Keratinocyte (primary cell): Measurements from ENCODE around the gene CACNA2D1.

ENCODE experiments used
- CTCF ChIP-seq, 3 experiments: IDR thresholded peaks in 1 of 3; conservative IDR thresholded peaks in 1 of 3; optimal IDR thresholded peaks in 1 of 3; 2 replicates in 2 of 3; 3 replicates in 1 of 3; pipeline versions ENCODE3 to v1.5.1; 2011; ENCODE audit warnings: low read length in 3 of 3, mild to moderate bottlenecking in 3 of 3, moderate library complexity in 2 of 3, control low read depth in 1 of 3, inconsistent platforms in 1 of 3; ENCODE audit not compliant: insufficient read depth in 2 of 3; ENCODE audit errors: extremely low read depth in 1 of 3
- EZH2 ChIP-seq: IDR thresholded peaks from one replicate; pipeline ENCODE4 v1.6.1; 2012; ENCODE audit warnings: inconsistent platforms, mild to moderate bottlenecking, low read length, moderate library complexity

GRCh38 chr7:82469207-82469606 is 25.6 kb upstream of the CACNA2D1 start:
- TF ChIP-seq CTCF (optimal IDR thresholded peaks at IDR 0.05 in 1 of 3, IDR thresholded peaks at IDR 0.05 in 1 of 3, conservative IDR thresholded peaks at IDR 0.05 in 1 of 3; ENCODE audit: extremely low read depth in 1 of 3, insufficient read depth in 2 of 3, low read length in 3 of 3): no peak
- TF ChIP-seq EZH2: no peak
